GM15510 (cell line): ENCODE results near the gene FKBP1A.

Experiments used
- POLR2A ChIP-seq: IDR thresholded peaks from 3 replicates; pipeline ENCODE4 v1.6.1; 2011; ENCODE audit warnings: borderline replicate concordance; ENCODE audit not compliant: insufficient read length; ENCODE audit errors: extremely low read depth

Gene FKBP1A

GRCh38 chr20:1364106-1364505 lies 28.7 kb downstream of the FKBP1A start:
- no peak for TF ChIP-seq POLR2A

GRCh38 chr20:1363522-1363921 lies 29.3 kb downstream of the FKBP1A start:
- no peak for TF ChIP-seq POLR2A

- TF ChIP-seq POLR2A, result no peak
Measured at GRCh38 chr20:1362484-1362883, 30.4 kb downstream of the FKBP1A start.

GRCh38 chr20:1360094-1360846 lies 32.6 kb downstream of the FKBP1A start:
- no peak for TF ChIP-seq POLR2A

- no peak for TF ChIP-seq POLR2A
Measured at GRCh38 chr20:1357921-1358671, 34.8 kb downstream of the FKBP1A start.

- TF ChIP-seq POLR2A, result no peak
Measured at GRCh38 chr20:1353956-1354355, 38.9 kb downstream of the FKBP1A start.

- no peak for TF ChIP-seq POLR2A
Measured at GRCh38 chr20:1346315-1346969, 46.4 kb downstream of the FKBP1A start.

GRCh38 chr20:1345756-1346093 lies 47.1 kb downstream of the FKBP1A start:
- TF ChIP-seq POLR2A, result no peak

GRCh38 chr20:1345030-1345755 lies 47.7 kb downstream of the FKBP1A start:
- no peak for TF ChIP-seq POLR2A

- no peak for TF ChIP-seq POLR2A
Measured at GRCh38 chr20:1341561-1342265, 51.1 kb downstream of the FKBP1A start.

GRCh38 chr20:1338801-1339200 lies 54.1 kb downstream of the FKBP1A start:
- TF ChIP-seq POLR2A, result no peak

- TF ChIP-seq POLR2A, result no peak
Measured at GRCh38 chr20:1338096-1338495, 54.8 kb downstream of the FKBP1A start.

GRCh38 chr20:1337441-1337840 lies 55.4 kb downstream of the FKBP1A start:
- no peak for TF ChIP-seq POLR2A

- no peak for TF ChIP-seq POLR2A
Measured at GRCh38 chr20:1336699-1337367, 56.0 kb downstream of the FKBP1A start.
